Measurements from ENCODE around the gene TOM1.
A peak's percentile ranks its signal among the peaks of the same experiment; 100 is the strongest.

TOM1 gene

DNA sequence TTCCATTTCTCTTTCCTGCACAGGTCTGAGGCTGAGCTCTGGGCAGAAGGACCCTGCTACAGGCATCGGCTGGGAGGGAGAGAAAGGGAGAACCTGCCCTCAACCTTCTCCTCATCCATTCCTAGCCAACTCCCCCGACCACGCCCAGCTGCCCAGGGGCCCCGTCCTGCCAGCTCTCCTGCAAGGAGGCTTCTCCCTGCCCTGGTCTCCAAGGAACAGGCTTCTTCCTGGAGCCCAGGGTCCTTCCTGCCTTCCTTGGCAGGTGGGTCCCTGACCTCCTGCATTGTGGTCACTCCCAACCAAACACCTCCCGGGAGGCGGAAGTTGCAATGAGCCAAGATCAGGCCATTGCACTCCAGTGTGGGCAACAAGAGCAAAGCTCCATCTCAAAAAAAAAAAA is 68.7 kb downstream of the TOM1 start:
- TF ChIP-seq, protein P1, sequence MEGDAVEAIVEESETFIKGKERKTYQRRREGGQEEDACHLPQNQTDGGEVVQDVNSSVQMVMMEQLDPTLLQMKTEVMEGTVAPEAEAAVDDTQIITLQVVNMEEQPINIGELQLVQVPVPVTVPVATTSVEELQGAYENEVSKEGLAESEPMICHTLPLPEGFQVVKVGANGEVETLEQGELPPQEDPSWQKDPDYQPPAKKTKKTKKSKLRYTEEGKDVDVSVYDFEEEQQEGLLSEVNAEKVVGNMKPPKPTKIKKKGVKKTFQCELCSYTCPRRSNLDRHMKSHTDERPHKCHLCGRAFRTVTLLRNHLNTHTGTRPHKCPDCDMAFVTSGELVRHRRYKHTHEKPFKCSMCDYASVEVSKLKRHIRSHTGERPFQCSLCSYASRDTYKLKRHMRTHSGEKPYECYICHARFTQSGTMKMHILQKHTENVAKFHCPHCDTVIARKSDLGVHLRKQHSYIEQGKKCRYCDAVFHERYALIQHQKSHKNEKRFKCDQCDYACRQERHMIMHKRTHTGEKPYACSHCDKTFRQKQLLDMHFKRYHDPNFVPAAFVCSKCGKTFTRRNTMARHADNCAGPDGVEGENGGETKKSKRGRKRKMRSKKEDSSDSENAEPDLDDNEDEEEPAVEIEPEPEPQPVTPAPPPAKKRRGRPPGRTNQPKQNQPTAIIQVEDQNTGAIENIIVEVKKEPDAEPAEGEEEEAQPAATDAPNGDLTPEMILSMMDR (conservative IDR thresholded peaks at IDR 0.05; ENCODE audit: control insufficient read depth, insufficient read depth, low read depth, low read length): no peak
- H3K4me3 ChIP-seq (ENCODE audit: control insufficient read depth, low read depth, low read length): no peak overlapping the region
- DNase-seq (ENCODE audit: low read depth): no peak

GRCh38 chr22:35369996-35370395 is 70.3 kb downstream of the TOM1 start:
- TF ChIP-seq, protein P1 (conservative IDR thresholded peaks at IDR 0.05; ENCODE audit: control insufficient read depth, insufficient read depth, low read depth, low read length): no peak
- DNase-seq (ENCODE audit: low read depth): no peak
- H3K4me3 ChIP-seq (ENCODE audit: control insufficient read depth, low read depth, low read length): no peak overlapping the region

- TF ChIP-seq, protein P1 (conservative IDR thresholded peaks at IDR 0.05; ENCODE audit: control insufficient read depth, insufficient read depth, low read depth, low read length): no peak
- DNase-seq (ENCODE audit: low read depth): no peak
- no peak overlapping the region for H3K4me3 ChIP-seq (ENCODE audit: control insufficient read depth, low read depth, low read length)
Observed at GRCh38 chr22:35373781-35374180, 74.1 kb downstream of the TOM1 start.

DNA sequence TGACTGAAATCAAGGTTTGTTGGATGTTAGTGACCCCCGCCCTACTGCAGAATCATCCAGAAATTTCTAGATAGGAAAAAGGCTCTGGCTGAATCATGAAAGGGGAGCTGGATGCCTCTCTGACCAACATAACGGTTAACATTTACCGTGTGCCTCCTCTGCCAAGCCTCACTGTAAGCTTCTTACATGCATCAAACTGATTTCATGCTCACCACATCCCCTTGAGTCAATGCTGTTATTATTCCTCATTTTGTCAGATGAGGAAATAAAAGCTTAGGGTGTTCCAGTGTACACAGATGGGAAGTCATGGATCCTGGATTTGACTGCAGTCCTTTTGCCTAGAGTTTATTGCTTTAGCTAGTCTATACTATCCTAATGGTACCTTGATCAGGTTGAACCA is 75.3 kb downstream of the TOM1 start:
- H3K4me3 ChIP-seq (ENCODE audit: control insufficient read depth, low read depth, low read length): no peak overlapping the region
- DNase-seq (ENCODE audit: low read depth): peak; percentile 84
- TF ChIP-seq, protein P1 (conservative IDR thresholded peaks at IDR 0.05; ENCODE audit: control insufficient read depth, insufficient read depth, low read depth, low read length): no peak

DNA sequence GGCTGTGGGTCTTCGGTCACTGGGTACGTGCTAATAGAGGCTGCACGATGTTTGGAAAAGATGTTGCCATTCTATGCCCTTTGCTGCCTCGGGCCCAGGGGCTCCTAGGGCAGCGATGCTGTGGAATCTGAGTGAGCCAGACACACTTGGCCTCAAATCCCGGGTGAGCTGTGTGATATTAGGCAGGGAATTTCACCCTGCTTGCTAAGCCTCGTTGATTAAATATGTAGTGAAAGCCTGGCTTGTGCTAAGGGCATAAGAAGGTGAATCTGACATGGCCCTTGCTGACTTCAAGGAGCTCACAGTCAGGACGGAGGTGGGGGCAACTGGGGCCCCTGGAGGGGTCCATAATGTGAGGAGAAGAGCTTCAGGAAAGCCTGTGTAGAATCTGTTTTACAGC is 75.8 kb downstream of the TOM1 start:
- TF ChIP-seq, protein P1 (conservative IDR thresholded peaks at IDR 0.05; ENCODE audit: control insufficient read depth, insufficient read depth, low read depth, low read length): no peak
- H3K4me3 ChIP-seq (ENCODE audit: control insufficient read depth, low read depth, low read length): no peak overlapping the region
- no peak for DNase-seq (ENCODE audit: low read depth)

DNA sequence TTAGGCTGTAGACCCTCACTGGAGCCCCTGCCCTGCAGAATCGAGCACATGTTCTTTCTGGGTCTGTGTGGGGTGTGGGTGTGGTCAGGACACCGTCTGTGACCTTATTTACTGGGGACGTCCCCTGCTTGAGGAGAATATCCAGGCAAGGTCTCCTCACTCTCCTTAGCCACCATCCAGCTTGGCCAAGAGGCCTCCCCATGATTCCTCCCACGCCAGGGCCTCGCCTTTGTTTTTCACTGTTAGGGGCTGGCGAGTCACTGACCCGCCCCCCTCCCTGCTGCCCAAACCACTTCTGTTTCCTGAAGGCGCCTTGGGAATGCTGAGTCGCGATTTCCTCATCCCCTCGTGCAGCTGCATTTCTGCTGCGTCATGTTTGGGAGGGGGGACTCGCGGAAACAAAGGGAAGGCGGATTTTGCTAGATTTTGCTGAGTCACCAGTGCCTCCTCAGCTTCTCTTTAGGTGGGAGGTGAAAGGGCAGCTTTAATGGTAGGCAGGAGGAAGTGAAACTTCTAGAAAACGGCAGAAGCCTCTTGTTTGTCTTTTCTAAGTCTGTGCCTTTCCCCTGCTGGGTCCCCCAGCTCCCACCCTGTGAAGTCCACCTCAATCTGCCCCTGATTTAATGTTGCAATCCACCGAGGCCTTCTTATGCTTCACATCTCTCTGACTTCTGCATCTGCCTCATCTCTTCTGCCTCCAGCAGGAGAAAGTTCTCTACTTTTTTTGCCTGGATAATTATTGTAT is 77.2 kb downstream of the TOM1 start:
- peak; percentile 99 for DNase-seq (ENCODE audit: low read depth)
- TF ChIP-seq, protein P1 (conservative IDR thresholded peaks at IDR 0.05; ENCODE audit: control insufficient read depth, insufficient read depth, low read depth, low read length): no peak
- H3K4me3 ChIP-seq (ENCODE audit: control insufficient read depth, low read depth, low read length): no peak overlapping the region
